NB4 (cell line): ENCODE data around the gene PLAGL1.

Experiments
- CTCF ChIP-seq: IDR thresholded peaks from one replicate; pipeline ENCODE4 v1.5.1; 2012; ENCODE audit warnings: low read depth, low read length
- MYC ChIP-seq: IDR thresholded peaks from 2 replicates; pipeline ENCODE4 v1.6.1; 2011; ENCODE audit warnings: low read depth, low read length
- POLR2A ChIP-seq: IDR thresholded peaks from 2 replicates; pipeline ENCODE4 v1.6.1; 2011; ENCODE audit warnings: mild to moderate bottlenecking; ENCODE audit not compliant: insufficient read length; ENCODE audit errors: extremely low read depth
- TF ChIP-seq, protein P1 (sequence below): IDR thresholded peaks from 2 replicates; pipeline ENCODE4 v1.6.1; 2011; ENCODE audit warnings: low read depth, low read length

GRCh38 chr6:143952947-143953701 lies 54.9 kb downstream of the PLAGL1 start:
- TF ChIP-seq CTCF (no peak), POLR2A (no peak), MYC (no peak)
- TF ChIP-seq, protein P1, sequence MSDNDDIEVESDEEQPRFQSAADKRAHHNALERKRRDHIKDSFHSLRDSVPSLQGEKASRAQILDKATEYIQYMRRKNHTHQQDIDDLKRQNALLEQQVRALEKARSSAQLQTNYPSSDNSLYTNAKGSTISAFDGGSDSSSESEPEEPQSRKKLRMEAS = no peak
